IMR-90 (cell line): ENCODE data around the gene JAK1. TPM values are rescaled to one million over a fixed set of nuclear protein-coding genes. Genes with fewer than 3 reads are reported as not detected.

Experiments
- ATAC-seq: fragments of 200-7000 bp; cut with Tn5 transposase; 2 replicates; pipeline ENCODE4 v1.9.1; 2020; ENCODE audit warnings: low read depth, mild to moderate bottlenecking, moderate library complexity
- BruUV-seq: library from RNA; stranded (reverse); fragments of 400-500 nt; replicated peaks from 2 replicates; lab custom pipeline; 2021; lab: Mats Ljungman, UMichigan
- CTCF ChIA-PET: fragments of 300-600 bp; formaldehyde crosslinking; extraction: SDS; loops from one replicate; lab custom pipeline; 2021; ENCODE audit warnings: antibody characterized with exemption; lab: Yijun Ruan, JAX
- POLR2A ChIA-PET: fragments of 300-600 bp; sonication (Branson Sonifier 250); formaldehyde crosslinking; loops from one replicate; lab custom pipeline; 2022; ENCODE audit warnings: antibody characterized with exemption; ENCODE audit not compliant: unreplicated experiment; lab: Charles Lee
- DNase-seq: peaks from one replicate; pipeline ENCODE4 v3.0.0; 2013
- H2AFZ ChIP-seq: replicated peaks from 2 replicates; pipeline ENCODE3; 2013; ENCODE audit warnings: low read length, mild to moderate bottlenecking; ENCODE audit not compliant: poor library complexity
- H2AK5ac ChIP-seq: 2 replicates; pipeline ENCODE4 v1.6.1; 2013; ENCODE audit warnings: low read depth, low read length, inconsistent platforms
- H2AK9ac ChIP-seq: replicated peaks from 2 replicates; pipeline ENCODE3; 2013; ENCODE audit warnings: mild to moderate bottlenecking, low read depth, low read length, moderate library complexity; ENCODE audit not compliant: poor library complexity
- H2BK120ac ChIP-seq: 2 replicates; pipeline ENCODE4 v1.6.1; 2013; ENCODE audit warnings: low read depth, low read length, inconsistent platforms
- H2BK15ac ChIP-seq: 3 replicates; pipeline ENCODE4 v1.6.1; 2013; ENCODE audit warnings: low read depth, low read length, inconsistent platforms
- H2BK20ac ChIP-seq: 2 replicates; pipeline ENCODE4 v1.6.1; 2013; ENCODE audit warnings: low read depth, mild to moderate bottlenecking, inconsistent platforms, low read length, moderate library complexity
- H2BK5ac ChIP-seq: 2 replicates; pipeline ENCODE4 v1.6.1; 2013; ENCODE audit warnings: mild to moderate bottlenecking, low read depth, low read length, inconsistent platforms; ENCODE audit not compliant: poor library complexity, severe bottlenecking
- H3K14ac ChIP-seq: replicated peaks from 2 replicates; pipeline ENCODE4 v1.6.1; 2013; ENCODE audit warnings: low read depth, low read length, inconsistent platforms
- H3K18ac ChIP-seq: 2 replicates; pipeline ENCODE4 v1.6.1; 2013; ENCODE audit warnings: low read depth, low read length, control low read depth
- H3K23ac ChIP-seq: 2 replicates; pipeline ENCODE4 v1.6.1; 2013; ENCODE audit warnings: low read depth, low read length, inconsistent platforms
- H3K27ac ChIP-seq: 2 replicates; pipeline ENCODE4 v1.5.1; 2013; ENCODE audit warnings: mild to moderate bottlenecking, control low read depth, low read length; ENCODE audit not compliant: insufficient read depth
- H3K27me3 ChIP-seq: 2 replicates; pipeline ENCODE4 v1.6.1; 2013; ENCODE audit warnings: low read length; ENCODE audit not compliant: control insufficient read depth, insufficient read depth
- H3K36me3 ChIP-seq: 2 replicates; pipeline ENCODE4 v1.6.1; 2013; ENCODE audit warnings: low read length, mixed read lengths; ENCODE audit not compliant: control insufficient read depth, insufficient read depth
- H3K4ac ChIP-seq: 2 replicates; pipeline ENCODE4 v1.6.1; 2013; ENCODE audit warnings: low read depth, low read length, inconsistent platforms
- H3K4me1 ChIP-seq: 2 replicates; pipeline ENCODE4 v1.6.1; 2013; ENCODE audit warnings: low read length, mixed read lengths; ENCODE audit not compliant: control insufficient read depth, insufficient read depth
- H3K4me2 ChIP-seq: 2 replicates; pipeline ENCODE4 v1.6.1; 2013; ENCODE audit warnings: low read depth, mild to moderate bottlenecking, control low read depth, low read length, moderate library complexity
- H3K4me3 ChIP-seq: 2 replicates; pipeline ENCODE4 v1.5.1; 2013; ENCODE audit warnings: low read depth, mild to moderate bottlenecking, control low read depth, low read length, moderate library complexity; ENCODE audit not compliant: insufficient read depth
- H3K56ac ChIP-seq: 2 replicates; pipeline ENCODE4 v1.6.1; 2013; ENCODE audit warnings: low read length, inconsistent platforms; ENCODE audit not compliant: insufficient read depth; ENCODE audit errors: extremely low read depth
- H3K79me1 ChIP-seq, 2 experiments: 2 replicates each; pipeline ENCODE4 v1.6.1; 2013; ENCODE audit warnings: low read length in 2 of 2, inconsistent platforms in 1 of 2, low read depth in 1 of 2
- H3K9ac ChIP-seq: 2 replicates; pipeline ENCODE4 v1.6.1; 2013; ENCODE audit warnings: low read depth, low read length, control low read depth
- H3K9me1 ChIP-seq: 2 replicates; pipeline ENCODE4 v1.6.1; 2013; ENCODE audit warnings: low read length, inconsistent platforms; ENCODE audit not compliant: insufficient read depth
- H3K9me3 ChIP-seq: 2 replicates; pipeline ENCODE4 v1.6.1; 2013; ENCODE audit warnings: low read length; ENCODE audit not compliant: control insufficient read depth, insufficient read depth
- H4K20me1 ChIP-seq: 2 replicates; pipeline ENCODE4 v1.6.1; 2013; ENCODE audit warnings: low read length, inconsistent platforms; ENCODE audit not compliant: insufficient read depth
- H4K5ac ChIP-seq: 2 replicates; pipeline ENCODE4 v1.6.1; 2013; ENCODE audit warnings: mild to moderate bottlenecking, low read depth, low read length, control low read depth
- H4K8ac ChIP-seq, 2 experiments: 2 replicates each; pipeline ENCODE4 v1.6.1; 2013; ENCODE audit warnings: low read depth in 2 of 2, low read length in 2 of 2, control low read depth in 1 of 2, inconsistent platforms in 1 of 2
- H4K91ac ChIP-seq: 2 replicates; pipeline ENCODE4 v1.6.1; 2013; ENCODE audit warnings: low read depth, low read length, inconsistent platforms; ENCODE audit not compliant: insufficient read depth
- BHLHE40 ChIP-seq: fragments of 150-350 bp; IDR thresholded peaks from 2 replicates; pipeline ENCODE4 v1.6.1; 2016; ENCODE audit warnings: mild to moderate bottlenecking, low read depth, low read length
- CEBPB ChIP-seq: IDR thresholded peaks from 2 replicates; pipeline ENCODE4 v1.6.1; 2012; ENCODE audit warnings: low read depth, low read length, improper control_type of control experiment
- CHD1 ChIP-seq: IDR thresholded peaks from 2 replicates; pipeline ENCODE4 v1.6.1; 2012; ENCODE audit warnings: low read depth, low read length, improper control_type of control experiment
- FOS ChIP-seq: fragments of 150-350 bp; IDR thresholded peaks from 2 replicates; pipeline ENCODE4 v1.6.1; 2016; ENCODE audit warnings: low read depth, low read length
- MAFK ChIP-seq: IDR thresholded peaks from 2 replicates; pipeline ENCODE4 v1.6.1; 2012; ENCODE audit warnings: low read depth, low read length, improper control_type of control experiment
- MAZ ChIP-seq: IDR thresholded peaks from 2 replicates; pipeline ENCODE4 v1.6.1; 2012; ENCODE audit warnings: low read depth, mild to moderate bottlenecking, low read length, improper control_type of control experiment, moderate library complexity, borderline replicate concordance
- MXI1 ChIP-seq: IDR thresholded peaks from 2 replicates; pipeline ENCODE4 v1.6.1; 2012; ENCODE audit warnings: low read depth, mild to moderate bottlenecking, low read length, moderate library complexity, borderline replicate concordance
- NFE2L2 ChIP-seq: fragments of 150-350 bp; IDR thresholded peaks from 2 replicates; pipeline ENCODE4 v1.6.1; 2016; ENCODE audit warnings: low read depth, mild to moderate bottlenecking, low read length
- POLR2A ChIP-seq: IDR thresholded peaks from 2 replicates; pipeline ENCODE4 v1.6.1; 2012; ENCODE audit warnings: mild to moderate bottlenecking, low read depth, low read length
- RAD21 ChIP-seq: IDR thresholded peaks from 2 replicates; pipeline ENCODE4 v1.6.1; 2012; ENCODE audit warnings: low read length, improper control_type of control experiment
- RCOR1 ChIP-seq: IDR thresholded peaks from 2 replicates; pipeline ENCODE4 v1.6.1; 2012; ENCODE audit warnings: mild to moderate bottlenecking, low read length, improper control_type of control experiment; ENCODE audit not compliant: insufficient replicate concordance
- RFX5 ChIP-seq: IDR thresholded peaks from 2 replicates; pipeline ENCODE4 v1.8.0; 2012; ENCODE audit warnings: low read depth, mild to moderate bottlenecking, low read length, moderate library complexity
- SMC3 ChIP-seq: fragments of 150-350 bp; IDR thresholded peaks from 2 replicates; pipeline ENCODE4 v1.6.1; 2016; ENCODE audit warnings: low read depth, mild to moderate bottlenecking, antibody characterized with exemption, low read length, moderate library complexity
- WGBS, 2 experiments: methylation state at CpG; one replicate each; pipeline versions ENCODE4 v1.1.5 to v1.1.7; 2013; ENCODE audit warnings: missing lambda C conversion rate in 2 of 2; ENCODE audit not compliant: insufficient read length in 1 of 2; ENCODE audit errors: extremely low coverage in 2 of 2; 5-methylcytosine and 5-hydroxymethylcytosine counted together
- dilution Hi-C: fragments of 300-500 bp; cut with HindIII; formaldehyde crosslinking; loops from one replicate; pipeline ENCODE4 v1.14.3; 2018; ENCODE audit warnings: low sequenced_read_pairs; ENCODE audit not compliant: unreplicated experiment
- in situ Hi-C: fragments of 300-500 bp; cut with MboI; formaldehyde crosslinking; loops from 3 replicates; pipeline ENCODE4 v1.14.3; 2019; ENCODE audit warnings: low sequenced_read_pairs, inconsistent platforms, mixed read lengths
- intact Hi-C: fragments of 100-400 bp; cut with micrococcal nuclease; formaldehyde crosslinking; loops from 2 replicates; pipeline ENCODE4 v1.10.0; 2022
- polyA plus RNA-seq, 3 experiments: library from polyadenylated mRNA; depleted of rRNA; stranded (reverse); fragments of >200 nt; gene quantifications; 2 replicates each; pipeline ENCODE4 v1.2.3, GENCODE V29; 2012; ENCODE audit warnings: low replicate concordance in 1 of 3
- total RNA-seq: library from RNA; depleted of rRNA; stranded (reverse); fragments of >200 nt; gene quantifications from 2 replicates; pipeline ENCODE4 v1.2.3, GENCODE V29; 2012
- TF ChIP-seq, protein P1 (sequence below): fragments of 150-350 bp; IDR thresholded peaks from 2 replicates; pipeline ENCODE4 v1.6.1; 2016; ENCODE audit warnings: low read depth, mild to moderate bottlenecking, low read length, moderate library complexity, borderline replicate concordance
- TF ChIP-seq, protein P2 (sequence below): fragments of 150-350 bp; IDR thresholded peaks from 2 replicates; pipeline ENCODE4 v1.6.1; 2017; ENCODE audit warnings: mild to moderate bottlenecking, antibody characterized with exemption, low read length, low read depth
- TF ChIP-seq, protein P3 (sequence below): conservative IDR thresholded peaks from 2 replicates; pipeline ENCODE4 v1.5.1; 2012; ENCODE audit warnings: mild to moderate bottlenecking, low read depth, low read length, improper control_type of control experiment

Gene JAK1
- total and polyA plus RNA-seq, 2 of the 4 experiments (the other 2 are of a cell fraction) = 76.9 to 103 TPM

DNA sequence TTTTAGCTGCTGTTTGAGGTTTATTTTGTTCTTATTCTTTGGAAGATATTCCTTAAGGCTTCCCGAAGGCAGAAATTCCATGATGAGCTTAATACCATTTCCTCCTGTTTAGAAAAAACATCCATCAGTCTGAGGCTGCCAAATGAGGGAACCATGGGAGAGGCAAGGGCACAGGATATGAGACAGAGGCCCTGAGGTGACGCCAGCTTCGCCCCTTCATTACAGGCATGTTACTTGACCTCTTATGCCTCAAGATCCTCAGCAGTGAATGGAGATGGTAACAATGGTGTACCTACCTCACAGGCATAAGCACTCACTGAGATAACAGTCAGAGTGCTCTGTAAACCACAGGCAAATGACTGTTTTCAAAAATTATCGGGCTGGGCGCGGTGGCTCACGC is 127.9 kb downstream of the JAK1 start:
- TF ChIP-seq BHLHE40 = no peak
- TF ChIP-seq, protein P1, sequence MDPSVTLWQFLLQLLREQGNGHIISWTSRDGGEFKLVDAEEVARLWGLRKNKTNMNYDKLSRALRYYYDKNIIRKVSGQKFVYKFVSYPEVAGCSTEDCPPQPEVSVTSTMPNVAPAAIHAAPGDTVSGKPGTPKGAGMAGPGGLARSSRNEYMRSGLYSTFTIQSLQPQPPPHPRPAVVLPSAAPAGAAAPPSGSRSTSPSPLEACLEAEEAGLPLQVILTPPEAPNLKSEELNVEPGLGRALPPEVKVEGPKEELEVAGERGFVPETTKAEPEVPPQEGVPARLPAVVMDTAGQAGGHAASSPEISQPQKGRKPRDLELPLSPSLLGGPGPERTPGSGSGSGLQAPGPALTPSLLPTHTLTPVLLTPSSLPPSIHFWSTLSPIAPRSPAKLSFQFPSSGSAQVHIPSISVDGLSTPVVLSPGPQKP = no peak
- TF ChIP-seq NFE2L2 = no peak
- TF ChIP-seq MXI1 = no peak
- TF ChIP-seq, protein P2, sequence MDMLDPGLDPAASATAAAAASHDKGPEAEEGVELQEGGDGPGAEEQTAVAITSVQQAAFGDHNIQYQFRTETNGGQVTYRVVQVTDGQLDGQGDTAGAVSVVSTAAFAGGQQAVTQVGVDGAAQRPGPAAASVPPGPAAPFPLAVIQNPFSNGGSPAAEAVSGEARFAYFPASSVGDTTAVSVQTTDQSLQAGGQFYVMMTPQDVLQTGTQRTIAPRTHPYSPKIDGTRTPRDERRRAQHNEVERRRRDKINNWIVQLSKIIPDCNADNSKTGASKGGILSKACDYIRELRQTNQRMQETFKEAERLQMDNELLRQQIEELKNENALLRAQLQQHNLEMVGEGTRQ = no peak
- no peak for TF ChIP-seq POLR2A
- TF ChIP-seq FOS = no peak
- no peak for TF ChIP-seq RCOR1
- no peak for TF ChIP-seq MAZ
- no peak for TF ChIP-seq SMC3
- no peak for TF ChIP-seq MAFK
- TF ChIP-seq, protein P3, sequence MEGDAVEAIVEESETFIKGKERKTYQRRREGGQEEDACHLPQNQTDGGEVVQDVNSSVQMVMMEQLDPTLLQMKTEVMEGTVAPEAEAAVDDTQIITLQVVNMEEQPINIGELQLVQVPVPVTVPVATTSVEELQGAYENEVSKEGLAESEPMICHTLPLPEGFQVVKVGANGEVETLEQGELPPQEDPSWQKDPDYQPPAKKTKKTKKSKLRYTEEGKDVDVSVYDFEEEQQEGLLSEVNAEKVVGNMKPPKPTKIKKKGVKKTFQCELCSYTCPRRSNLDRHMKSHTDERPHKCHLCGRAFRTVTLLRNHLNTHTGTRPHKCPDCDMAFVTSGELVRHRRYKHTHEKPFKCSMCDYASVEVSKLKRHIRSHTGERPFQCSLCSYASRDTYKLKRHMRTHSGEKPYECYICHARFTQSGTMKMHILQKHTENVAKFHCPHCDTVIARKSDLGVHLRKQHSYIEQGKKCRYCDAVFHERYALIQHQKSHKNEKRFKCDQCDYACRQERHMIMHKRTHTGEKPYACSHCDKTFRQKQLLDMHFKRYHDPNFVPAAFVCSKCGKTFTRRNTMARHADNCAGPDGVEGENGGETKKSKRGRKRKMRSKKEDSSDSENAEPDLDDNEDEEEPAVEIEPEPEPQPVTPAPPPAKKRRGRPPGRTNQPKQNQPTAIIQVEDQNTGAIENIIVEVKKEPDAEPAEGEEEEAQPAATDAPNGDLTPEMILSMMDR = no peak
- no peak for TF ChIP-seq RAD21
- no peak for TF ChIP-seq RFX5
- TF ChIP-seq CHD1 = no peak
- no peak for TF ChIP-seq CEBPB
- no peak overlapping the region for H2BK15ac ChIP-seq
- H3K4me3 ChIP-seq = no peak overlapping the region
- in situ Hi-C loops (no loop called here), dilution Hi-C loops (no loop called here), intact Hi-C loops (no loop called here)
- H3K23ac ChIP-seq = no peak overlapping the region
- H3K18ac ChIP-seq = no peak overlapping the region
- no peak overlapping the region for H3K56ac ChIP-seq
- H4K20me1 ChIP-seq = no peaks in the 10 kb centered on the region
- H3K4ac ChIP-seq = no peak overlapping the region
- no peak overlapping the region for H2BK5ac ChIP-seq
- H3K27ac ChIP-seq = no peak overlapping the region
- peaks cover 5% of the 10 kb centered on the region; the same call in 1 of the 2 replicates for H3K4me1 ChIP-seq
- H3K9me1 ChIP-seq = peaks cover 3% of the 10 kb centered on the region; the same call in 1 of the 2 replicates
- no peak overlapping the region for H4K91ac ChIP-seq
- no peak overlapping the region for H4K8ac ChIP-seq
- ChIA-PET CTCF (no interaction called here), POLR2A (no interaction called here)
- H3K9me3 ChIP-seq = no peaks in the 10 kb centered on the region
- H4K5ac ChIP-seq = no peak overlapping the region
- H2BK20ac ChIP-seq = no peak overlapping the region
- peaks cover 60% of the 10 kb centered on the region for H3K36me3 ChIP-seq
- DNase-seq (no peak), ATAC-seq (no peak)
- H3K79me1 ChIP-seq = peaks cover 0 to 4% of the 10 kb centered on the region in 2 experiments; a peak in 1 of 4 replicates
- no TSS peak for BruUV-seq
- no peaks in the 10 kb centered on the region for H3K27me3 ChIP-seq
- no peak overlapping the region for H2AK5ac ChIP-seq
- no peak overlapping the region for H2BK120ac ChIP-seq
- no peak overlapping the region for H2AK9ac ChIP-seq
- no peak overlapping the region for H2AFZ ChIP-seq
- no peak overlapping the region for H3K14ac ChIP-seq
- H3K4me2 ChIP-seq = no peak overlapping the region
- no CpG with 5 or more reads among the region's 7 CpGs for WGBS, 2 experiments
- no peak overlapping the region for H3K9ac ChIP-seq
